ENCODE results near the gene LSG1.

Gene LSG1

DNA sequence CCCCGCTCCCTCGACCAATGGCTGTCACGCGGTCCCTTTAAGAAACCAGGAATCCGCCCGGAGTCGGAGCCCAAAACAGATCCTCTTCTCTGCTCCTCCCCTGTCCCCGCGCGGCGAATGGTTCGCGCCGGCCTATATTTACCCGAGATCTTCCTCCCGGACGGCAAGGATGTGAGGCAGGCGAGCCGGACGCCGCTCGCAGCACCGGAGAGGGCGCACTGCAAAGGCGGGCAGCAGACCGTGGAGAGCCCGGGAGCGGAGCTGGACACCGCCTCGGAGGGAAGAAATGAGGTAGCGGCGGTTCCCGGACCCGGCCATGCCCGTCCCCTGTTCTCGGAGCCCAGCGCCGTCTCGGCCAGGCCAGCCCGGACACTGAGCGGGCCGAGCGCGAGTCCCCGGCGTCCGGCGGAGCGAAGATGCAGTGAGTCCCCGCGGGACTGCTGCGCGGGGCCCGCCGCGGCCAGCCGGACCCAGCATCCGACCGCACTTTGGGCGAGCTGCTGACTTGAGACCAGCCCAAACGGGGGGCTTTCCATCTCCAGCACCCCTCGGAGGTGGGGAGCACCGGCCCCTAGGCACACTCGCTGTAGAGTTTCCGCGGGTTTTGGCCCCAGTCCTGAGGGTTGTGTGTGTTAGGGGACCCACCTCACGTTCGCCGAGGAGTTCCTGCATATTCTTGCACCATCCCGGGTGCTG, 13.9 kb upstream of the LSG1 start, which contains the start of gene FAM43A:
FAM43A (plus strand) TSS at position 166 of the 696 bp plus-strand sequence. CDS start 944 bp downstream, outside the sequence.
- no peaks in the 10 kb centered on the region for H3K36me3 ChIP-seq (ENCODE audit: low read length)
- H3K9ac ChIP-seq (ENCODE audit: low read length), result peak within 1 kb of the TSS; percentile 53
- peak within 1 kb of the TSS; percentile 74 for H3K4me2 ChIP-seq (ENCODE audit: low read depth, low read length, poor library complexity, severe bottlenecking)
- no peaks in the 10 kb centered on the region for H3K9me2 ChIP-seq (replicated peaks; ENCODE audit: insufficient read depth, low read length)
- no peak within 1 kb of the TSS for H3K27ac ChIP-seq (ENCODE audit: low read depth, low read length)
- H3K27me3 ChIP-seq (ENCODE audit: low read length), result no peaks in the 10 kb centered on the region
- H2AFZ ChIP-seq (ENCODE audit: low read depth, low read length, severe bottlenecking), result peak within 1 kb of the TSS; percentile 78
- H3K9me3 ChIP-seq (ENCODE audit: insufficient read depth, low read length), result no peaks in the 10 kb centered on the region
- H3K79me2 ChIP-seq (ENCODE audit: insufficient read depth, low read length), result no peaks in the 10 kb centered on the region
- H3F3A ChIP-seq (ENCODE audit: insufficient read depth), result peaks cover 13% of the 10 kb centered on the region; the same call in 1 of the 2 replicates
- 0 out of 2 replicates have a peak, but pooled peaks have one; percentile 30 for TF ChIP-seq EZH2phosphoT487 (conservative IDR thresholded peaks at IDR 0.05; ENCODE audit: low read length)
- TF ChIP-seq CTCF (IDR thresholded peaks at IDR 0.05; ENCODE audit: insufficient read depth, low read length, poor library complexity, severe bottlenecking), result no peak
- peak within 1 kb of the TSS; percentile 60 for H3K4me3 ChIP-seq (ENCODE audit: insufficient read depth, low read length, poor library complexity, severe bottlenecking)
- H4K20me1 ChIP-seq (ENCODE audit: low read depth, low read length), result no peaks in the 10 kb centered on the region

- H3K27me3 ChIP-seq (ENCODE audit: low read length), result no peaks in the 10 kb centered on the region
- no peaks in the 10 kb centered on the region for H3K9me2 ChIP-seq (replicated peaks; ENCODE audit: insufficient read depth, low read length)
- peak overlapping the region; percentile 78 for H2AFZ ChIP-seq (ENCODE audit: low read depth, low read length, severe bottlenecking)
- H3K9me3 ChIP-seq (ENCODE audit: insufficient read depth, low read length), result no peaks in the 10 kb centered on the region
- H3K4me2 ChIP-seq (ENCODE audit: low read depth, low read length, poor library complexity, severe bottlenecking), result peak overlapping the region; percentile 74
- peaks cover 13% of the 10 kb centered on the region; the same call in 1 of the 2 replicates for H3F3A ChIP-seq (ENCODE audit: insufficient read depth)
- no peak for TF ChIP-seq CTCF (IDR thresholded peaks at IDR 0.05; ENCODE audit: insufficient read depth, low read length, poor library complexity, severe bottlenecking)
- TF ChIP-seq EZH2phosphoT487 (conservative IDR thresholded peaks at IDR 0.05; ENCODE audit: low read length), result no peak
- H4K20me1 ChIP-seq (ENCODE audit: low read depth, low read length), result no peaks in the 10 kb centered on the region
- H3K4me3 ChIP-seq (ENCODE audit: insufficient read depth, low read length, poor library complexity, severe bottlenecking), result peak overlapping the region; percentile 60
- no peak overlapping the region for H3K27ac ChIP-seq (ENCODE audit: low read depth, low read length)
- peak overlapping the region; percentile 53 for H3K9ac ChIP-seq (ENCODE audit: low read length)
- H3K36me3 ChIP-seq (ENCODE audit: low read length), result no peaks in the 10 kb centered on the region
- H3K79me2 ChIP-seq (ENCODE audit: insufficient read depth, low read length), result no peaks in the 10 kb centered on the region
Observed at GRCh38 chr3:194685065-194685717, 13.2 kb upstream of the LSG1 start.

DNA sequence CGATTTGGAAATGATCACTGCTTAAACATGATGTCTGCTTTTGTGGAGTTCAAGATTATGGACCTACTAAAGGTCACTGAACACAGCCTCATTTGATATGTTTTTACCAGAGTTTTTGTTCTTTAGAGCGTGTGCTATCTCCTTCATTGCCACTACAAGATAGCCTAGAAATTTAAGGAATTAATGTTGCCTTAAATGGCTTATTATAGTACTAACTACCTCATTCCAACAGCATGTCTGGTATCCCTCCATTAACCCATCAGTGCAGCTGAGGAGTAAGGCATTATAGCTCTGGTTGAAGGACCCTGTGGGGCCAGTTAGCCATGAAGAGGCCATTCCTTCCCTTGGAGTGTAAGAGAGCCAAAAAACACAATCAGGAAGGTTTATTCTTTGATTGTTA, 11.4 kb upstream of the LSG1 start:
- Histone ChIP-seq H3K4me2 (ENCODE audit: low read depth, low read length, poor library complexity, severe bottlenecking) (no peak overlapping the region), H3K9me3 (ENCODE audit: insufficient read depth, low read length) (no peaks in the 10 kb centered on the region), H3K9me2 (replicated peaks; ENCODE audit: insufficient read depth, low read length) (no peaks in the 10 kb centered on the region), H3K36me3 (ENCODE audit: low read length) (no peaks in the 10 kb centered on the region), H3K27me3 (ENCODE audit: low read length) (no peaks in the 10 kb centered on the region), H3F3A (ENCODE audit: insufficient read depth) (peaks cover 4% of the 10 kb centered on the region; the same call in 1 of the 2 replicates), H3K4me3 (ENCODE audit: insufficient read depth, low read length, poor library complexity, severe bottlenecking) (no peak overlapping the region), H3K27ac (ENCODE audit: low read depth, low read length) (no peak overlapping the region), H2AFZ (ENCODE audit: low read depth, low read length, severe bottlenecking) (no peak overlapping the region), H3K9ac (ENCODE audit: low read length) (no peak overlapping the region), H4K20me1 (ENCODE audit: low read depth, low read length) (no peaks in the 10 kb centered on the region), H3K79me2 (ENCODE audit: insufficient read depth, low read length) (no peaks in the 10 kb centered on the region)
- TF ChIP-seq CTCF (IDR thresholded peaks at IDR 0.05; ENCODE audit: insufficient read depth, low read length, poor library complexity, severe bottlenecking), result no peak
- TF ChIP-seq EZH2phosphoT487 (conservative IDR thresholded peaks at IDR 0.05; ENCODE audit: low read length), result no peak
